Naive thymus-derived CD4-positive, alpha-beta T cell (primary cell): ENCODE data around the gene ADCK1. TPM values are rescaled to one million over a fixed set of nuclear protein-coding genes. Genes with fewer than 3 reads are reported as not detected.

Source experiments
- ATAC-seq: fragments of 150-1000 bp; cut with Tn5 transposase; 2 replicates; pipeline ENCODE4 v1.10.0; 2021; ENCODE audit warnings: mild to moderate bottlenecking, moderate library complexity
- CTCF ChIA-PET: fragments of 350-600 bp; sonication (Branson Sonifier 250); formaldehyde crosslinking; loops from one replicate; lab custom pipeline; 2021; ENCODE audit warnings: antibody characterized with exemption; lab: Charles Lee
- POLR2A ChIA-PET: fragments of 350-600 bp; sonication (Branson Sonifier 250); formaldehyde crosslinking; loops from one replicate; lab custom pipeline; 2021; ENCODE audit warnings: antibody characterized with exemption, inconsistent platforms; lab: Charles Lee
- DNase-seq, 9 donors: peaks; one replicate each; pipeline versions ENCODE4 v3.0.0 to v3.0.0-alpha.2; 2020 to 2022; ENCODE audit warnings: mixed read lengths in 1 of 9
- H3K27ac ChIP-seq: one replicate; pipeline ENCODE4 v1.7.0; 2013; ENCODE audit warnings: mild to moderate bottlenecking, low read depth, low read length, moderate library complexity
- H3K27me3 ChIP-seq, 2 donors: one replicate each; pipeline ENCODE4 v1.7.0; 2013; ENCODE audit warnings: low read length in 2 of 2, mild to moderate bottlenecking in 2 of 2, moderate library complexity in 2 of 2; ENCODE audit not compliant: control insufficient read depth in 2 of 2, insufficient read depth in 2 of 2
- H3K36me3 ChIP-seq, 3 experiments: 1 replicate in 2 of 3; 2 replicates in 1 of 3; pipeline ENCODE4 v1.7.0; 2013; ENCODE audit warnings: low read length in 3 of 3, mild to moderate bottlenecking in 3 of 3, moderate library complexity in 1 of 3; ENCODE audit not compliant: insufficient read depth in 3 of 3, control insufficient read depth in 2 of 3
- H3K4me1 ChIP-seq, 2 donors: one replicate each; pipeline ENCODE4 v1.7.0; 2013; ENCODE audit warnings: low read length in 2 of 2, mild to moderate bottlenecking in 2 of 2, moderate library complexity in 1 of 2; ENCODE audit not compliant: control insufficient read depth in 2 of 2, insufficient read depth in 2 of 2
- H3K4me3 ChIP-seq: 2 replicates; pipeline ENCODE4 v1.7.0; 2013; ENCODE audit warnings: mild to moderate bottlenecking, low read length
- H3K9me3 ChIP-seq, 3 experiments: 1 replicate in 2 of 3; 2 replicates in 1 of 3; pipeline ENCODE4 v1.7.0; 2013; ENCODE audit warnings: low read length in 3 of 3; ENCODE audit not compliant: control insufficient read depth in 2 of 3
- H3K27ac Mint-ChIP-seq, 9 donors: one replicate each; pipeline ENCODE4 v1.8.0; 2020 to 2022; ENCODE audit warnings: mixed read lengths in 9 of 9, mild to moderate bottlenecking in 8 of 9, moderate library complexity in 5 of 9, inconsistent platforms in 2 of 9
- H3K27me3 Mint-ChIP-seq, 5 donors: one replicate each; pipeline ENCODE4 v1.8.0; 2021 to 2022; ENCODE audit warnings: mixed read lengths in 5 of 5, mild to moderate bottlenecking in 1 of 5
- H3K36me3 Mint-ChIP-seq, 5 donors: one replicate each; pipeline ENCODE4 v1.8.0; 2020 to 2022; ENCODE audit warnings: mixed read lengths in 5 of 5, mild to moderate bottlenecking in 3 of 5, inconsistent platforms in 1 of 5
- H3K4me1 Mint-ChIP-seq, 7 donors: one replicate each; pipeline ENCODE4 v1.8.0; 2020 to 2022; ENCODE audit warnings: mixed read lengths in 7 of 7, mild to moderate bottlenecking in 3 of 7, inconsistent platforms in 1 of 7
- H3K4me3 Mint-ChIP-seq, 10 donors: one replicate each; pipeline ENCODE4 v1.8.0; 2020 to 2022; ENCODE audit warnings: mild to moderate bottlenecking in 10 of 10, mixed read lengths in 10 of 10, moderate library complexity in 6 of 10, inconsistent platforms in 2 of 10
- H3K9me3 Mint-ChIP-seq, 11 donors: one replicate each; pipeline ENCODE4 v1.8.0; 2020 to 2022; ENCODE audit warnings: mixed read lengths in 11 of 11, mild to moderate bottlenecking in 4 of 11, inconsistent platforms in 1 of 11, moderate library complexity in 1 of 11
- intact Hi-C, 2 donors: fragments of 100-400 bp; cut with micrococcal nuclease; formaldehyde crosslinking; loops; one replicate each; pipeline ENCODE4 v1.15.1; 2023
- polyA plus RNA-seq, 2 donors: library from polyadenylated mRNA; unstranded; fragments of 300-500 nt; fragmentation: Illumina TruSeq; gene quantifications; one replicate each; pipeline ENCODE4 v1.2.3, GENCODE V29; 2021
- total RNA-seq, 6 experiments: library from RNA in 5 of 6; stranded (reverse) in 5 of 6; gene quantifications; 1 replicate in 5 of 6; 2 replicates in 1 of 6; pipeline ENCODE4 v1.2.3 and lab custom pipeline; 2021 to 2026

Gene ADCK1
- total and polyA plus RNA-seq, 7 experiments from 2014 or later, result 4.5 to 10.6 (median 9.4) TPM

GRCh38 chr14:77838831-77839511 lies 39.1 kb downstream of the ADCK1 start:
- intact Hi-C loops, result no loop called here
- Mint-ChIP-seq H3K27ac (peak overlapping the region in 6 of 9 donors; percentile 0 to 96 (median 27)), H3K9me3 (no peaks in the 10 kb centered on the region), H3K36me3 (peaks cover 0 to 40% (median 26%) of the 10 kb centered on the region in 5 donors), H3K27me3 (no peaks in the 10 kb centered on the region), H3K4me1 (peaks cover 4 to 7% (median 6%) of the 10 kb centered on the region in 7 donors), H3K4me3 (peak overlapping the region in 1 of 10 donors; percentile 77)
- no peak overlapping the region for H3K27ac ChIP-seq
- ATAC-seq (no peak), DNase-seq (no peak)
- CTCF ChIA-PET, result no interaction called here
- POLR2A ChIA-PET, result no interaction called here
- no peaks in the 10 kb centered on the region for H3K27me3 ChIP-seq
- peaks cover 0 to 5% (median 0%) of the 10 kb centered on the region in 3 experiments for H3K36me3 ChIP-seq
- no peaks in the 10 kb centered on the region for H3K9me3 ChIP-seq
- no peaks in the 10 kb centered on the region for H3K4me1 ChIP-seq
- H3K4me3 ChIP-seq, result no peak overlapping the region

- ATAC-seq, result no peak
- Mint-ChIP-seq H3K27me3 (no peaks in the 10 kb centered on the region), H3K27ac (no peak overlapping the region), H3K4me3 (no peak overlapping the region), H3K36me3 (peaks cover 0 to 24% (median 7%) of the 10 kb centered on the region in 5 donors), H3K9me3 (no peaks in the 10 kb centered on the region), H3K4me1 (peaks cover 4 to 7% (median 6%) of the 10 kb centered on the region in 7 donors)
- no peaks in the 10 kb centered on the region for H3K27me3 ChIP-seq
- H3K4me3 ChIP-seq, result no peak overlapping the region
- H3K4me1 ChIP-seq, result no peaks in the 10 kb centered on the region
- no peaks in the 10 kb centered on the region for H3K9me3 ChIP-seq
- ChIA-PET POLR2A (no interaction called here), CTCF (no interaction called here)
- no peaks in the 10 kb centered on the region for H3K36me3 ChIP-seq
- intact Hi-C loops, result no loop called here
- H3K27ac ChIP-seq, result no peak overlapping the region
- DNase-seq, result no peak
These were observed 43.3 kb downstream of the ADCK1 start for GRCh38 chr14:77843195-77843594.

GRCh38 chr14:77843651-77844050 lies 43.7 kb downstream of the ADCK1 start:
- Mint-ChIP-seq H3K27me3 (no peaks in the 10 kb centered on the region), H3K9me3 (no peaks in the 10 kb centered on the region), H3K4me3 (no peak overlapping the region), H3K36me3 (peaks cover 0 to 22% (median 7%) of the 10 kb centered on the region in 5 donors), H3K4me1 (peaks cover 4 to 7% (median 5%) of the 10 kb centered on the region in 7 donors), H3K27ac (no peak overlapping the region)
- DNase-seq, result no peak
- no peak overlapping the region for H3K4me3 ChIP-seq
- no peaks in the 10 kb centered on the region for H3K36me3 ChIP-seq
- H3K27me3 ChIP-seq, result no peaks in the 10 kb centered on the region
- POLR2A ChIA-PET, result no interaction called here
- CTCF ChIA-PET, result no interaction called here
- no peak overlapping the region for H3K27ac ChIP-seq
- no peaks in the 10 kb centered on the region for H3K9me3 ChIP-seq
- no peak for ATAC-seq
- intact Hi-C loops, result no loop called here
- H3K4me1 ChIP-seq, result no peaks in the 10 kb centered on the region

GRCh38 chr14:77844802-77845201 lies 44.9 kb downstream of the ADCK1 start:
- Histone ChIP-seq H3K27ac (no peak overlapping the region), H3K4me3 (no peak overlapping the region), H3K4me1 (no peaks in the 10 kb centered on the region), H3K36me3 (no peaks in the 10 kb centered on the region), H3K9me3 (no peaks in the 10 kb centered on the region), H3K27me3 (no peaks in the 10 kb centered on the region)
- ATAC-seq (no peak), DNase-seq (no peak)
- Mint-ChIP-seq H3K4me3 (no peak overlapping the region), H3K36me3 (peaks cover 0 to 28% (median 4%) of the 10 kb centered on the region in 5 donors), H3K27ac (peak overlapping the region in 1 of 9 donors; percentile 20), H3K27me3 (no peaks in the 10 kb centered on the region), H3K9me3 (no peaks in the 10 kb centered on the region), H3K4me1 (no peaks in the 10 kb centered on the region)
- POLR2A ChIA-PET, result no interaction called here
- CTCF ChIA-PET, result no interaction called here
- intact Hi-C loops, result no loop called here

GRCh38 chr14:77848031-77848430 lies 48.1 kb downstream of the ADCK1 start:
- no peak for ATAC-seq
- H3K27me3 Mint-ChIP-seq, result no peaks in the 10 kb centered on the region
- H3K36me3 Mint-ChIP-seq, result peaks cover 0 to 33% (median 14%) of the 10 kb centered on the region in 5 donors
- intact Hi-C loops, result no loop called here
- H3K9me3 Mint-ChIP-seq, result peaks cover 0 to 8% (median 2%) of the 10 kb centered on the region in 11 donors
- DNase-seq, result no peak
- POLR2A ChIA-PET, result no interaction called here
- H3K4me1 Mint-ChIP-seq, result no peaks in the 10 kb centered on the region
- Histone ChIP-seq H3K27me3 (no peaks in the 10 kb centered on the region), H3K4me1 (no peaks in the 10 kb centered on the region), H3K4me3 (no peak overlapping the region), H3K27ac (no peak overlapping the region), H3K9me3 (no peaks in the 10 kb centered on the region), H3K36me3 (no peaks in the 10 kb centered on the region)
- CTCF ChIA-PET, result no interaction called here
- H3K27ac Mint-ChIP-seq, result peak overlapping the region in 1 of 9 donors; percentile 74
- no peak overlapping the region for H3K4me3 Mint-ChIP-seq

- H3K9me3 Mint-ChIP-seq, result peaks cover 0 to 17% (median 5%) of the 10 kb centered on the region in 11 donors
- no peaks in the 10 kb centered on the region for H3K4me1 ChIP-seq
- H3K4me3 Mint-ChIP-seq, result no peak overlapping the region
- intact Hi-C loops, result no loop called here
- DNase-seq (no peak), ATAC-seq (no peak)
- no peak overlapping the region for H3K27ac ChIP-seq
- H3K9me3 ChIP-seq, result no peaks in the 10 kb centered on the region
- no peaks in the 10 kb centered on the region for H3K27me3 ChIP-seq
- CTCF ChIA-PET, result no interaction called here
- H3K4me1 Mint-ChIP-seq, result no peaks in the 10 kb centered on the region
- no peak overlapping the region for H3K4me3 ChIP-seq
- H3K27me3 Mint-ChIP-seq, result no peaks in the 10 kb centered on the region
- peaks cover 0 to 35% (median 27%) of the 10 kb centered on the region in 5 donors for H3K36me3 Mint-ChIP-seq
- no peak overlapping the region for H3K27ac Mint-ChIP-seq
- POLR2A ChIA-PET, result no interaction called here
- H3K36me3 ChIP-seq, result no peaks in the 10 kb centered on the region
These were observed 49.8 kb downstream of the ADCK1 start for GRCh38 chr14:77849711-77850110.

- Mint-ChIP-seq H3K36me3 (peaks cover 0 to 47% (median 31%) of the 10 kb centered on the region in 5 donors), H3K27ac (no peak overlapping the region), H3K27me3 (no peaks in the 10 kb centered on the region), H3K4me1 (peaks cover 0 to 5% (median 0%) of the 10 kb centered on the region in 7 donors), H3K4me3 (no peak overlapping the region), H3K9me3 (peaks cover 0 to 17% (median 5%) of the 10 kb centered on the region in 11 donors)
- CTCF ChIA-PET, result no interaction called here
- POLR2A ChIA-PET, result no interaction called here
- DNase-seq (no peak), ATAC-seq (no peak)
- Histone ChIP-seq H3K9me3 (no peaks in the 10 kb centered on the region), H3K4me1 (no peaks in the 10 kb centered on the region), H3K27me3 (no peaks in the 10 kb centered on the region), H3K27ac (no peak overlapping the region), H3K36me3 (peaks cover 0 to 4% (median 0%) of the 10 kb centered on the region in 3 experiments), H3K4me3 (no peak overlapping the region)
- intact Hi-C loops, result no loop called here
These were observed 54.0 kb downstream of the ADCK1 start for GRCh38 chr14:77853919-77854318.
